NCI-H1417 (cell line): ENCODE results near the gene MAPT.
"Not testable (repeated sequence)": the region's sequence is repeated elsewhere in the genome, so short reads cannot be mapped to it uniquely, and the experiment has no call there.

Experiments used
- DNase-seq, 3 experiments: peaks; one replicate each; lab custom pipeline; 2025; lab: John Stamatoyannopoulos, UW

Gene MAPT

GRCh38 chr17:45992904-45993303 lies 98.5 kb downstream of the MAPT start:
- no peak for DNase-seq

- DNase-seq, result peak in 1 of 3 experiments; percentile 56
Measured at GRCh38 chr17:45993962-45994627, 99.7 kb downstream of the MAPT start.

- DNase-seq, result no peak
Measured at GRCh38 chr17:45994987-45995386, 100.6 kb downstream of the MAPT start.

GRCh38 chr17:45995627-45996270 lies 101.4 kb downstream of the MAPT start:
- no peak for DNase-seq

- DNase-seq, result no peak
Measured at GRCh38 chr17:45996282-45996937, 102.1 kb downstream of the MAPT start.

- DNase-seq, result no peak
Measured at GRCh38 chr17:45997166-45997565, 102.8 kb downstream of the MAPT start.

GRCh38 chr17:45997624-45998023 lies 103.3 kb downstream of the MAPT start:
- no peak for DNase-seq

GRCh38 chr17:45998987-45999899 lies 104.9 kb downstream of the MAPT start, which contains the start of gene STH:
TSS of gene STH (plus strand) at chr17:45999250. CDS start at chr17:45999280, 30 bp downstream.
- DNase-seq, result no peak

GRCh38 chr17:45999900-46000290 lies 105.5 kb downstream of the MAPT start:
- DNase-seq, result no peak

- DNase-seq, result no peak
Measured at GRCh38 chr17:46000292-46000691, 105.9 kb downstream of the MAPT start.

- DNase-seq, result no peak
Measured at GRCh38 chr17:46000757-46001156, 106.4 kb downstream of the MAPT start.

GRCh38 chr17:46001390-46002310 lies 107.3 kb downstream of the MAPT start:
- DNase-seq, result peak in 1 of 3 experiments; percentile 7

GRCh38 chr17:46002311-46002972 lies 108.1 kb downstream of the MAPT start:
- DNase-seq, result peak; percentile 62 to 80 (median 64)

- no peak for DNase-seq
Measured at GRCh38 chr17:46002973-46003316, 108.6 kb downstream of the MAPT start.

- DNase-seq, result peak in 2 of 3 experiments; percentile 14 to 45
Measured at GRCh38 chr17:46003907-46004748, 109.8 kb downstream of the MAPT start.

- DNase-seq, result not testable (repeated sequence)
Measured at GRCh38 chr17:46006082-46006481, 111.7 kb downstream of the MAPT start.

- no peak for DNase-seq
Measured at GRCh38 chr17:46007461-46007965, 113.2 kb downstream of the MAPT start.

- DNase-seq, result no peak
Measured at GRCh38 chr17:46008591-46008990, 114.2 kb downstream of the MAPT start.
